GM18858 (cell line): Measurements from ENCODE around the gene RBFOX1.
"Not testable (repeated sequence)": the region's sequence is repeated elsewhere in the genome, so short reads cannot be mapped to it uniquely, and the experiment has no call there.

Source experiments
- ATAC-seq: cut with Tn5 transposase; IDR thresholded peaks from one replicate; pipeline ENCODE4 v1.9.1; 2021; ENCODE audit not compliant: unreplicated experiment

Gene RBFOX1

GRCh38 chr16:7456211-7456610 lies 123.6 kb downstream of the RBFOX1 start:
- no peak for ATAC-seq

GRCh38 chr16:7458144-7458543 lies 125.5 kb downstream of the RBFOX1 start:
- ATAC-seq = no peak

- ATAC-seq = no peak
Measured at GRCh38 chr16:7470344-7470743, 137.7 kb downstream of the RBFOX1 start.

- no peak for ATAC-seq
Measured at GRCh38 chr16:7471268-7471667, 138.6 kb downstream of the RBFOX1 start.

- ATAC-seq = no peak
Measured at GRCh38 chr16:7482032-7482431, 149.4 kb downstream of the RBFOX1 start.

- no peak for ATAC-seq
Measured at GRCh38 chr16:7482596-7483290, 150.1 kb downstream of the RBFOX1 start.

GRCh38 chr16:7487574-7488323 lies 155.1 kb downstream of the RBFOX1 start:
- no peak for ATAC-seq

GRCh38 chr16:7492122-7492521 lies 159.5 kb downstream of the RBFOX1 start:
- no peak for ATAC-seq

GRCh38 chr16:7493133-7493532 lies 160.5 kb downstream of the RBFOX1 start:
- no peak for ATAC-seq

- ATAC-seq = no peak
Measured at GRCh38 chr16:7497691-7498090, 165.0 kb downstream of the RBFOX1 start.

- ATAC-seq = no peak
Measured at GRCh38 chr16:7501868-7502267, 169.2 kb downstream of the RBFOX1 start.

GRCh38 chr16:7502591-7503157 lies 170.0 kb downstream of the RBFOX1 start:
- not testable (repeated sequence) for ATAC-seq

- no peak for ATAC-seq
Measured at GRCh38 chr16:7503666-7504065, 171.0 kb downstream of the RBFOX1 start.

- ATAC-seq = no peak
Measured at GRCh38 chr16:7504844-7505243, 172.2 kb downstream of the RBFOX1 start.

- ATAC-seq = no peak
Measured at GRCh38 chr16:7505495-7505894, 172.8 kb downstream of the RBFOX1 start.

GRCh38 chr16:7506363-7506762 lies 173.7 kb downstream of the RBFOX1 start:
- no peak for ATAC-seq

- ATAC-seq = no peak
Measured at GRCh38 chr16:7508656-7509055, 176.0 kb downstream of the RBFOX1 start.

- ATAC-seq = no peak
Measured at GRCh38 chr16:7509963-7510601, 177.4 kb downstream of the RBFOX1 start.

- ATAC-seq = no peak
Measured at GRCh38 chr16:7511549-7512260, 179.1 kb downstream of the RBFOX1 start.

GRCh38 chr16:7512503-7512902 lies 179.9 kb downstream of the RBFOX1 start:
- no peak for ATAC-seq

GRCh38 chr16:7513429-7513828 lies 180.8 kb downstream of the RBFOX1 start:
- ATAC-seq = no peak
